ENCODE data around the gene NSFL1C. TPM values are rescaled to one million over a fixed set of nuclear protein-coding genes. Genes with fewer than 3 reads are reported as not detected.

NSFL1C gene
- total and polyA plus RNA-seq, 2 of the 4 experiments (the other 2 are of a cell fraction) = 33.0 to 40.3 TPM

DNA sequence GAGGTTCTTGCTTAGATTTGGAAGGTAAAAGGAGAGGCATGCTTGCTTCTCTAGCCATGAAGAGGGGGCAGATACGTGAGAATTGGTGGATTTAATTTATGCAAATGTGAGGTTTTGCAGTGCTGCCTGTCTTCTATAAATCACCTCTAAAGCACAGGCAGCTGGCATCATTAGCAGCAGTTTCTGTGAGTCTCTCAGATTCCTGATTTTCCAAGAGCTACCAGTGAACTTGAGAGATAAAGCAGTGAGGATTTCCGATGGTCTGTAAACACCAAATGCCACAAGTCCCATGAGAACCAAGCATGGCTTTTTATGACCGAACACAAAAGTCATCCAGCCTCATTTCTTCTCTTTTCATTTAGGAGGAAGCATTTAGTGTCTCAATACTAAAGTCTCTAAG is 27.8 kb upstream of the NSFL1C start:
- Histone ChIP-seq H3K4me3 (ENCODE audit: insufficient read depth, low read depth, low read length) (no peak overlapping the region), H2AK5ac (ENCODE audit: low read depth, low read length) (no peak overlapping the region), H3K79me1 (ENCODE audit: low read depth in 1 of 2, low read length in 2 of 2) (no peaks in the 10 kb centered on the region), H3K4me2 (ENCODE audit: low read depth, low read length) (no peak overlapping the region), H3K36me3 (ENCODE audit: control insufficient read depth, insufficient read depth, low read length) (no peaks in the 10 kb centered on the region), H4K20me1 (ENCODE audit: insufficient read depth, low read length) (no peaks in the 10 kb centered on the region), H3K27me3 (ENCODE audit: control insufficient read depth, insufficient read depth, low read length) (peaks cover 28% of the 10 kb centered on the region), H2AFZ (replicated peaks; ENCODE audit: low read length, poor library complexity) (no peak overlapping the region), H2AK9ac (replicated peaks; ENCODE audit: low read depth, low read length, poor library complexity) (no peak overlapping the region), H2BK15ac (ENCODE audit: low read depth, low read length) (no peak overlapping the region), H4K8ac (ENCODE audit: low read depth in 2 of 2, low read length in 2 of 2) (no peak overlapping the region), H2BK20ac (ENCODE audit: low read depth, low read length) (no peak overlapping the region), H3K9me1 (ENCODE audit: insufficient read depth, low read length) (no peaks in the 10 kb centered on the region), H4K5ac (ENCODE audit: low read depth, low read length) (no peak overlapping the region), H3K56ac (ENCODE audit: extremely low read depth, insufficient read depth, low read length) (no peak overlapping the region), H3K23ac (ENCODE audit: low read depth, low read length) (no peak overlapping the region), H3K9ac (ENCODE audit: low read depth, low read length) (no peak overlapping the region), H3K4me1 (ENCODE audit: control insufficient read depth, insufficient read depth, low read length) (no peaks in the 10 kb centered on the region), H3K27ac (ENCODE audit: insufficient read depth, low read length) (no peak overlapping the region), H4K91ac (ENCODE audit: insufficient read depth, low read depth, low read length) (no peak overlapping the region), H2BK5ac (ENCODE audit: low read depth, low read length, poor library complexity, severe bottlenecking) (no peak overlapping the region), H3K9me3 (ENCODE audit: control insufficient read depth, insufficient read depth, low read length) (0 out of 2 replicates have a peak, but pooled peaks cover 3% of the 10 kb centered on the region), H3K18ac (ENCODE audit: low read depth, low read length) (no peak overlapping the region), H3K4ac (ENCODE audit: low read depth, low read length) (no peak overlapping the region), H2BK120ac (ENCODE audit: low read depth, low read length) (no peak overlapping the region), H3K14ac (replicated peaks; ENCODE audit: low read depth, low read length) (no peak overlapping the region)
- in situ Hi-C loops (cut with MboI; ENCODE audit: low sequenced_read_pairs) = no loop called here
- ChIA-PET CTCF (interaction anchor here (2.1 kb wide), 1 partner anchor 9 kb away, joined by 5 read pairs; no protein-coding TSS in a partner anchor), POLR2A (ENCODE audit: unreplicated experiment) (no interaction called here)
- BruUV-seq (replicated peaks) = no TSS peak
- TF ChIP-seq, protein P1, sequence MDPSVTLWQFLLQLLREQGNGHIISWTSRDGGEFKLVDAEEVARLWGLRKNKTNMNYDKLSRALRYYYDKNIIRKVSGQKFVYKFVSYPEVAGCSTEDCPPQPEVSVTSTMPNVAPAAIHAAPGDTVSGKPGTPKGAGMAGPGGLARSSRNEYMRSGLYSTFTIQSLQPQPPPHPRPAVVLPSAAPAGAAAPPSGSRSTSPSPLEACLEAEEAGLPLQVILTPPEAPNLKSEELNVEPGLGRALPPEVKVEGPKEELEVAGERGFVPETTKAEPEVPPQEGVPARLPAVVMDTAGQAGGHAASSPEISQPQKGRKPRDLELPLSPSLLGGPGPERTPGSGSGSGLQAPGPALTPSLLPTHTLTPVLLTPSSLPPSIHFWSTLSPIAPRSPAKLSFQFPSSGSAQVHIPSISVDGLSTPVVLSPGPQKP (IDR thresholded peaks at IDR 0.05; ENCODE audit: borderline replicate concordance, low read depth, low read length) = no peak
- DNase-seq (no peak), ATAC-seq (ENCODE audit: low read depth) (no peak)
- intact Hi-C loops (cut with micrococcal nuclease) = no loop called here
- no CpG with 5 or more reads among the region's 3 CpGs for WGBS, 2 experiments (ENCODE audit: extremely low coverage in 2 of 2, insufficient read length in 1 of 2)
- dilution Hi-C loops (cut with HindIII; ENCODE audit: low sequenced_read_pairs, unreplicated experiment) = no loop called here
